HL-60 (cell line): ENCODE data around the gene EFNA5.

Experiments used
- DNase-seq, 2 experiments: peaks; one replicate each; pipeline ENCODE4 v3.0.0-alpha.2; 2010 to 2020; ENCODE audit warnings: low read depth in 1 of 2, low spot score in 1 of 2
- H3K27ac ChIP-seq: fragments of 250-450 bp; sonication (Bioruptor Pico); replicated peaks from 2 replicates; pipeline ENCODE4 v1.5.1; 2020; ENCODE audit warnings: mild to moderate bottlenecking, moderate library complexity
- H3K27me3 ChIP-seq: fragments of 250-450 bp; sonication (Bioruptor Pico); 2 replicates; pipeline ENCODE4 v1.5.1; 2021; ENCODE audit warnings: mild to moderate bottlenecking, moderate library complexity; ENCODE audit not compliant: insufficient read depth, poor library complexity, severe bottlenecking
- H3K4me3 ChIP-seq: replicated peaks from 2 replicates; pipeline ENCODE4 v1.5.1; 2011; ENCODE audit warnings: mild to moderate bottlenecking, control low read depth, low read length; ENCODE audit not compliant: insufficient read depth
- CTCF ChIP-seq: IDR thresholded peaks from one replicate; pipeline ENCODE4 v1.5.1; 2011; ENCODE audit warnings: low read length, control low read depth, inconsistent platforms; ENCODE audit not compliant: insufficient read depth
- GABPA ChIP-seq: IDR thresholded peaks from 2 replicates; pipeline ENCODE4 v1.6.1; 2012; ENCODE audit warnings: low read depth
- POLR2AphosphoS5 ChIP-seq: IDR thresholded peaks from 2 replicates; pipeline ENCODE4 v1.6.1; 2012; ENCODE audit warnings: low read depth
- REST ChIP-seq: IDR thresholded peaks from 2 replicates; pipeline ENCODE4 v1.6.1; 2012; ENCODE audit warnings: low read depth; ENCODE audit not compliant: insufficient replicate concordance
- SPI1 ChIP-seq: IDR thresholded peaks from 2 replicates; pipeline ENCODE4 v1.6.1; 2012; ENCODE audit warnings: low read depth, mild to moderate bottlenecking, borderline replicate concordance

The EFNA5 gene

GRCh38 chr5:107377277-107377609, 293.5 kb downstream of the EFNA5 start:
- Histone ChIP-seq H3K27ac (no peak overlapping the region), H3K27me3 (no peaks in the 10 kb centered on the region), H3K4me3 (no peak overlapping the region)
- TF ChIP-seq SPI1 (no peak), REST (no peak), CTCF (no peak), POLR2AphosphoS5 (no peak), GABPA (no peak)
- no peak for DNase-seq

GRCh38 chr5:107376546-107377276, 294.0 kb downstream of the EFNA5 start:
- no peak for DNase-seq
- H3K27ac ChIP-seq: no peak overlapping the region
- no peak overlapping the region for H3K4me3 ChIP-seq
- TF ChIP-seq GABPA (no peak), REST (no peak), SPI1 (no peak), POLR2AphosphoS5 (no peak), CTCF (no peak)
- H3K27me3 ChIP-seq: no peaks in the 10 kb centered on the region

- DNase-seq: no peak
- TF ChIP-seq SPI1 (no peak), POLR2AphosphoS5 (no peak), REST (no peak)
- Histone ChIP-seq H3K27me3 (no peaks in the 10 kb centered on the region), H3K4me3 (no peak overlapping the region), H3K27ac (no peak overlapping the region)
These were observed 297.0 kb downstream of the EFNA5 start for GRCh38 chr5:107373549-107374263.
